GM20000 (cell line): Measurements from ENCODE around the gene PPARGC1A.

Experiments
- DNase-seq: peaks from one replicate; pipeline ENCODE4 v3.0.0; 2012; ENCODE audit warnings: low spot score
- TF ChIP-seq, protein P1 (sequence below): IDR thresholded peaks from 2 replicates; pipeline ENCODE4 v1.5.1; 2012; ENCODE audit warnings: mild to moderate bottlenecking, control low read depth; ENCODE audit errors: extremely low read depth, missing control alignments

PPARGC1A gene

GRCh38 chr4:23770011-23770410 is 119.8 kb downstream of the PPARGC1A start:
- no peak for DNase-seq
- TF ChIP-seq, protein P1, sequence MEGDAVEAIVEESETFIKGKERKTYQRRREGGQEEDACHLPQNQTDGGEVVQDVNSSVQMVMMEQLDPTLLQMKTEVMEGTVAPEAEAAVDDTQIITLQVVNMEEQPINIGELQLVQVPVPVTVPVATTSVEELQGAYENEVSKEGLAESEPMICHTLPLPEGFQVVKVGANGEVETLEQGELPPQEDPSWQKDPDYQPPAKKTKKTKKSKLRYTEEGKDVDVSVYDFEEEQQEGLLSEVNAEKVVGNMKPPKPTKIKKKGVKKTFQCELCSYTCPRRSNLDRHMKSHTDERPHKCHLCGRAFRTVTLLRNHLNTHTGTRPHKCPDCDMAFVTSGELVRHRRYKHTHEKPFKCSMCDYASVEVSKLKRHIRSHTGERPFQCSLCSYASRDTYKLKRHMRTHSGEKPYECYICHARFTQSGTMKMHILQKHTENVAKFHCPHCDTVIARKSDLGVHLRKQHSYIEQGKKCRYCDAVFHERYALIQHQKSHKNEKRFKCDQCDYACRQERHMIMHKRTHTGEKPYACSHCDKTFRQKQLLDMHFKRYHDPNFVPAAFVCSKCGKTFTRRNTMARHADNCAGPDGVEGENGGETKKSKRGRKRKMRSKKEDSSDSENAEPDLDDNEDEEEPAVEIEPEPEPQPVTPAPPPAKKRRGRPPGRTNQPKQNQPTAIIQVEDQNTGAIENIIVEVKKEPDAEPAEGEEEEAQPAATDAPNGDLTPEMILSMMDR, result no peak

DNA sequence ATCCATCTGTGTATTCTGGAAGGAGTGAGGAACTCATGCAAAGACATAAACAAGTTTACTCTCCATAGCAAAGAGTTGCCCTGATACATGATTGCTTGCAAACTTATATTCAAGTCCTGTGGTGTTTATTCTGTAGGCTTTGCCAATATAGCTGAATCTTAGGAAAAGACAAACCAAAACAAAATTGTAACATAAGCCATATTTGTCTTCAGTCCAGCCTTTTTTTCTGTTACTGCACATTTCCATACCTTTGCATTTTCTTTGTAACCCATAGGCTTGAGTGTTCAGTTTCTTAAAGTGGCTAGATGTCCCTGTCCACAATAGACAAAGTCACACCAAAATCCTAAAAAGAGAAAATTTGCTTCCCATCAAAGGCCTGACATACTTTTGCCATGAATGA is 120.4 kb downstream of the PPARGC1A start:
- TF ChIP-seq, protein P1, result no peak
- DNase-seq, result no peak

GRCh38 chr4:23768541-23768940 is 121.3 kb downstream of the PPARGC1A start:
- no peak for DNase-seq

GRCh38 chr4:23766344-23766743 is 123.5 kb downstream of the PPARGC1A start:
- no peak for DNase-seq
- TF ChIP-seq, protein P1, result no peak

More at GRCh38 chr4:23768541-23768940, 121.3 kb downstream of the PPARGC1A start:
- TF ChIP-seq, protein P1, result no peak

- no peak for DNase-seq
- TF ChIP-seq, protein P1, result no peak
Measured at GRCh38 chr4:23763559-23763958, 126.3 kb downstream of the PPARGC1A start.

- TF ChIP-seq, protein P1, result no peak
- no peak for DNase-seq
Measured at GRCh38 chr4:23762551-23762950, 127.3 kb downstream of the PPARGC1A start.

DNA sequence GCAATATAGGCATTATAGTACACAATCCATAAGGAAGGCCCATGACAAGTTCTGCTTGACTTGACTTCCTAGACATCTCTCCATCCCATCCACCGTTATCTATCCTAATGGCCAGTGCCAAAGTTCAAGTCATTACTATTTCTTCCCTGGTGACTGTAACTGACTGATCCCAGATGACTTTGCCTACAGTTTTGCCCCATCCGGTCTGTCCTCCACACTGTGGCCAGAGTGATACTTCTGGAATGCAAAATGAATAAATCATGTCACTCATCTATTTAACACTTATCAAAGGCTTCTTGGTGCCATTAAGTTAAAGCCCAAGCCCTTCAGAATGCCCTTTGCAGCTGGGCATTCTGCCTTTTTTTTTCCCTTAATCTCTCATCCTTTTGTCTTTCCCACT is 130.8 kb downstream of the PPARGC1A start:
- no peak for DNase-seq
- TF ChIP-seq, protein P1, result no peak
